ENCODE results near the gene TEX9. TPM values are rescaled to one million over a fixed set of nuclear protein-coding genes. Genes with fewer than 3 reads are reported as not detected.

Gene TEX9
- total and polyA plus RNA-seq, 2 of the 4 experiments (the other 2 are of a cell fraction): 0.63 to 1.4 TPM

DNA sequence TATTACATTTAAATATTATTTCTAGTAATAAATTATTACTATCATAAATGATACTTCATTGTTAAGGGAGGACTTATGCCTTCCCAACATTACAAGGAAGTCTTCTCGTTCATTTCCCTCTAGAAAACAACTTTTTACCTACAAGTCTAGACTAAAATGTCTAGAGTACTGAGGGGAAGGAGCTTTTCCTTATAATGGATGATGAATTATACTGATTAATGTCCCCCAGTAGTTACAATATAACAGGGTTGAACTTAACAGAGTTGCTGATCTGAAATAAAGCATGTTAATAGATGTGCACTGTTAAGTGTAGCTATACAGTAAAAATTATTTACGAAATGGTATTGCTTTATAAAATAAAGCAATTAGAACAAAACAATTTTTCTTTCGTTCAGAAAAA lies 102.4 kb downstream of the TEX9 start:
- Histone ChIP-seq H3K4me1 (ENCODE audit: control insufficient read depth, insufficient read depth, low read length) (no peaks in the 10 kb centered on the region), H3K79me1 (ENCODE audit: low read depth in 1 of 2, low read length in 2 of 2) (no peaks in the 10 kb centered on the region), H2BK20ac (ENCODE audit: low read depth, low read length) (no peak overlapping the region), H3K9ac (ENCODE audit: low read depth, low read length) (no peak overlapping the region), H3K4me3 (ENCODE audit: insufficient read depth, low read depth, low read length) (no peak overlapping the region), H3K4ac (ENCODE audit: low read depth, low read length) (no peak overlapping the region), H3K27ac (ENCODE audit: insufficient read depth, low read length) (no peak overlapping the region), H3K14ac (replicated peaks; ENCODE audit: low read depth, low read length) (no peak overlapping the region), H4K20me1 (ENCODE audit: insufficient read depth, low read length) (no peaks in the 10 kb centered on the region), H3K18ac (ENCODE audit: low read depth, low read length) (no peak overlapping the region), H3K27me3 (ENCODE audit: control insufficient read depth, insufficient read depth, low read length) (peaks cover 7% of the 10 kb centered on the region), H2AK9ac (replicated peaks; ENCODE audit: low read depth, low read length, poor library complexity) (no peak overlapping the region), H2BK15ac (ENCODE audit: low read depth, low read length) (no peak overlapping the region), H2AFZ (replicated peaks; ENCODE audit: low read length, poor library complexity) (no peak overlapping the region), H3K9me3 (ENCODE audit: control insufficient read depth, insufficient read depth, low read length) (no peaks in the 10 kb centered on the region), H3K9me1 (ENCODE audit: insufficient read depth, low read length) (no peaks in the 10 kb centered on the region), H3K4me2 (ENCODE audit: low read depth, low read length) (no peak overlapping the region), H3K56ac (ENCODE audit: extremely low read depth, insufficient read depth, low read length) (no peak overlapping the region), H4K91ac (ENCODE audit: insufficient read depth, low read depth, low read length) (no peak overlapping the region), H3K36me3 (ENCODE audit: control insufficient read depth, insufficient read depth, low read length) (no peaks in the 10 kb centered on the region), H4K8ac (ENCODE audit: low read depth in 2 of 2, low read length in 2 of 2) (no peak overlapping the region), H4K5ac (ENCODE audit: low read depth, low read length) (no peak overlapping the region), H2BK120ac (ENCODE audit: low read depth, low read length) (no peak overlapping the region), H3K23ac (ENCODE audit: low read depth, low read length) (no peak overlapping the region), H2AK5ac (ENCODE audit: low read depth, low read length) (no peak overlapping the region), H2BK5ac (ENCODE audit: low read depth, low read length, poor library complexity, severe bottlenecking) (no peak overlapping the region)
- in situ Hi-C loops (cut with MboI; ENCODE audit: low sequenced_read_pairs) (no loop called here), intact Hi-C loops (cut with micrococcal nuclease) (no loop called here), dilution Hi-C loops (cut with HindIII; ENCODE audit: low sequenced_read_pairs, unreplicated experiment) (no loop called here)
- no peak for DNase-seq
- no peak for ATAC-seq (ENCODE audit: low read depth)
- ChIA-PET CTCF (interaction anchor here (0.9 kb wide), 1 partner anchor 25 kb away, joined by 3 read pairs; no protein-coding TSS in a partner anchor), POLR2A (ENCODE audit: unreplicated experiment) (no interaction called here)
- BruUV-seq (replicated peaks): no TSS peak
- TF ChIP-seq BHLHE40 (IDR thresholded peaks at IDR 0.05; ENCODE audit: low read depth, low read length): no peak
- TF ChIP-seq, protein P1, sequence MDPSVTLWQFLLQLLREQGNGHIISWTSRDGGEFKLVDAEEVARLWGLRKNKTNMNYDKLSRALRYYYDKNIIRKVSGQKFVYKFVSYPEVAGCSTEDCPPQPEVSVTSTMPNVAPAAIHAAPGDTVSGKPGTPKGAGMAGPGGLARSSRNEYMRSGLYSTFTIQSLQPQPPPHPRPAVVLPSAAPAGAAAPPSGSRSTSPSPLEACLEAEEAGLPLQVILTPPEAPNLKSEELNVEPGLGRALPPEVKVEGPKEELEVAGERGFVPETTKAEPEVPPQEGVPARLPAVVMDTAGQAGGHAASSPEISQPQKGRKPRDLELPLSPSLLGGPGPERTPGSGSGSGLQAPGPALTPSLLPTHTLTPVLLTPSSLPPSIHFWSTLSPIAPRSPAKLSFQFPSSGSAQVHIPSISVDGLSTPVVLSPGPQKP (IDR thresholded peaks at IDR 0.05; ENCODE audit: borderline replicate concordance, low read depth, low read length): no peak
- TF ChIP-seq CEBPB (IDR thresholded peaks at IDR 0.05; ENCODE audit: low read depth, low read length): no peak
- TF ChIP-seq MAZ (IDR thresholded peaks at IDR 0.05; ENCODE audit: borderline replicate concordance, low read depth, low read length): no peak
- WGBS, 2 experiments (ENCODE audit: extremely low coverage in 2 of 2, insufficient read length in 1 of 2): no CpG with 5 or more reads among the region's 3 CpGs
